Measurements from ENCODE around the gene LSAMP.
"Not testable (repeated sequence)": the region's sequence is repeated elsewhere in the genome, so short reads cannot be mapped to it uniquely, and the experiment has no call there.

GRCh38 chr3:115800065-115800464 lies 645.2 kb downstream of the LSAMP start:
- TF ChIP-seq POLR2AphosphoS5, CTCF, POLR2A, EP300 (IDR thresholded peaks at IDR 0.05): not testable (repeated sequence)

All from sigmoid colon (tissue), 4 donors.